CD4-positive, alpha-beta T cell (primary cell): ENCODE measurements around the gene ZNF385B. TPM values are rescaled to one million over a fixed set of nuclear protein-coding genes. Genes with fewer than 3 reads are reported as not detected.

Experiments used
- ATAC-seq: fragments of 200-7000 bp; cut with Tn5 transposase; one replicate; pipeline ENCODE4 v1.10.0; 2022; ENCODE audit warnings: mild to moderate bottlenecking; ENCODE audit not compliant: poor library complexity
- CTCF ChIA-PET: fragments of 350-600 bp; sonication (Branson Sonifier 250); formaldehyde crosslinking; loops from one replicate; lab custom pipeline; 2021; ENCODE audit warnings: antibody characterized with exemption, inconsistent platforms; lab: Charles Lee
- POLR2A ChIA-PET: fragments of 350-600 bp; sonication (Branson Sonifier 250); formaldehyde crosslinking; loops from one replicate; lab custom pipeline; 2021; ENCODE audit warnings: antibody characterized with exemption, inconsistent platforms; lab: Charles Lee
- DNase-seq, 14 experiments: peaks; one replicate each; pipeline ENCODE4 v3.0.0-alpha.2; 2013 to 2020; ENCODE audit warnings: mixed read lengths in 2 of 14
- H3K27ac ChIP-seq, 2 donors: one replicate each; pipeline versions ENCODE4 v1.5.1 to v1.7.0; 2013; ENCODE audit warnings: low read length in 2 of 2, low read depth in 1 of 2, mild to moderate bottlenecking in 1 of 2
- H3K27me3 ChIP-seq, 2 experiments: 1 replicate in 1 of 2; 2 replicates in 1 of 2; pipeline versions ENCODE4 v1.6.1 to v1.7.0; 2013; ENCODE audit warnings: low read length in 2 of 2, control low read depth in 1 of 2, mild to moderate bottlenecking in 1 of 2, moderate library complexity in 1 of 2; ENCODE audit not compliant: insufficient read depth in 2 of 2, control insufficient read depth in 1 of 2
- H3K36me3 ChIP-seq: one replicate; pipeline ENCODE4 v1.6.1; 2013; ENCODE audit warnings: low read length, control low read depth; ENCODE audit not compliant: insufficient read depth
- H3K4me1 ChIP-seq: one replicate; pipeline ENCODE4 v1.6.1; 2013; ENCODE audit warnings: low read length, control low read depth; ENCODE audit not compliant: insufficient read depth
- H3K4me3 ChIP-seq: one replicate; pipeline ENCODE4 v1.5.1; 2013; ENCODE audit warnings: mild to moderate bottlenecking, low read length, moderate library complexity
- H3K9me3 ChIP-seq, 2 experiments: 1 replicate in 1 of 2; 2 replicates in 1 of 2; pipeline versions ENCODE4 v1.6.1 to v1.7.0; 2013; ENCODE audit warnings: low read length in 2 of 2, mild to moderate bottlenecking in 2 of 2, control low read depth in 1 of 2, moderate library complexity in 1 of 2; ENCODE audit not compliant: control insufficient read depth in 1 of 2, insufficient read depth in 1 of 2
- H3K27ac Mint-ChIP-seq: one replicate; pipeline ENCODE4 v1.8.0; 2020; ENCODE audit warnings: mixed read lengths
- H3K27me3 Mint-ChIP-seq: one replicate; pipeline ENCODE4 v1.8.0; 2021; ENCODE audit warnings: mixed read lengths
- H3K36me3 Mint-ChIP-seq: one replicate; pipeline ENCODE4 v1.8.0; 2021; ENCODE audit warnings: low read depth, mixed read lengths
- H3K4me1 Mint-ChIP-seq: one replicate; pipeline ENCODE4 v1.8.0; 2021; ENCODE audit warnings: low read depth, mixed read lengths
- H3K4me3 Mint-ChIP-seq: one replicate; pipeline ENCODE4 v1.8.0; 2020; ENCODE audit warnings: mild to moderate bottlenecking, mixed read lengths
- H3K9me3 Mint-ChIP-seq: one replicate; pipeline ENCODE4 v1.8.0; 2020; ENCODE audit warnings: mixed read lengths
- intact Hi-C, 2 experiments: fragments of 100-400 bp; cut with DNase I in 1 of 2; cut with micrococcal nuclease in 1 of 2; formaldehyde crosslinking; loops; one replicate each; pipeline versions ENCODE4 v1.15.1 to v1.9.0; 2023 to 2025; cut with DNase I, micrococcal nuclease
- total RNA-seq, 174 experiments: library from RNA in 2 of 174; stranded (reverse) in 2 of 174; gene quantifications; one replicate each; pipeline ENCODE4 v1.2.3 and lab custom pipeline; 2021 to 2026
- TF ChIP-seq, protein P1 (sequence below): fragments of 200-600 bp; IDR thresholded peaks from one replicate; pipeline ENCODE4 v1.8.0; 2022; ENCODE audit warnings: antibody characterized with exemption, mild to moderate bottlenecking

ZNF385B gene
- total RNA-seq, 2 experiments from 2014 or later, result not detected

DNA sequence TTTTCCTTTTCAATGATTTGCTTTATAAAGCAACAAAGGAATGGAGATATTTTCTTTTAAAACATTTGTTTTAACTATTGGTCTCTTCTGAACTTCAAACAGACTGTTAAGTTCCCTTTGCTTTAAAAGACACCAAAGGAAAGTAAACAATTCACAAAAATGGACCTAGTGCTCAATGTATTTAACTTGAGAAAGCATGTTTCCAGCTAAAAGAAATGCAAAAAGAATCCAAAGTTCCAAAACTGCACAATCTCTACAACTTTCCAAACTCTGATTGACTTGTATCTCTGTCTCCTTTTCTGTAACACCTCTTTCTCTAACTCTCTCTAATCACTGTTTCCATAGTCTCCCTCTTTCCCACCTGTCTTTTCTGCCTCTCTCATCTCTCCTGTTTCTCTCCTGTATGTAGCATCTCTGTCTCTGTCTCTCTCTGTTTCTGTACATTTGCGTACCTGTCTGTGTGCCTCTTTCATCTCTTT lies 301.1 kb downstream of the ZNF385B start:
- Mint-ChIP-seq H3K4me3 (no peak overlapping the region), H3K36me3 (no peaks in the 10 kb centered on the region), H3K4me1 (no peaks in the 10 kb centered on the region), H3K27me3 (peaks cover 4% of the 10 kb centered on the region), H3K9me3 (no peaks in the 10 kb centered on the region), H3K27ac (no peak overlapping the region)
- no peak overlapping the region for H3K27ac ChIP-seq
- TF ChIP-seq, protein P1, sequence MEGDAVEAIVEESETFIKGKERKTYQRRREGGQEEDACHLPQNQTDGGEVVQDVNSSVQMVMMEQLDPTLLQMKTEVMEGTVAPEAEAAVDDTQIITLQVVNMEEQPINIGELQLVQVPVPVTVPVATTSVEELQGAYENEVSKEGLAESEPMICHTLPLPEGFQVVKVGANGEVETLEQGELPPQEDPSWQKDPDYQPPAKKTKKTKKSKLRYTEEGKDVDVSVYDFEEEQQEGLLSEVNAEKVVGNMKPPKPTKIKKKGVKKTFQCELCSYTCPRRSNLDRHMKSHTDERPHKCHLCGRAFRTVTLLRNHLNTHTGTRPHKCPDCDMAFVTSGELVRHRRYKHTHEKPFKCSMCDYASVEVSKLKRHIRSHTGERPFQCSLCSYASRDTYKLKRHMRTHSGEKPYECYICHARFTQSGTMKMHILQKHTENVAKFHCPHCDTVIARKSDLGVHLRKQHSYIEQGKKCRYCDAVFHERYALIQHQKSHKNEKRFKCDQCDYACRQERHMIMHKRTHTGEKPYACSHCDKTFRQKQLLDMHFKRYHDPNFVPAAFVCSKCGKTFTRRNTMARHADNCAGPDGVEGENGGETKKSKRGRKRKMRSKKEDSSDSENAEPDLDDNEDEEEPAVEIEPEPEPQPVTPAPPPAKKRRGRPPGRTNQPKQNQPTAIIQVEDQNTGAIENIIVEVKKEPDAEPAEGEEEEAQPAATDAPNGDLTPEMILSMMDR, result no peak
- no peak for DNase-seq
- no peaks in the 10 kb centered on the region for H3K9me3 ChIP-seq
- ChIA-PET CTCF (no interaction called here), POLR2A (no interaction called here)
- ATAC-seq, result no peak
- H3K36me3 ChIP-seq, result no peaks in the 10 kb centered on the region
- H3K4me1 ChIP-seq, result no peaks in the 10 kb centered on the region
- intact Hi-C loops, result no loop called here
- no peak overlapping the region for H3K4me3 ChIP-seq
- no peaks in the 10 kb centered on the region for H3K27me3 ChIP-seq

DNA sequence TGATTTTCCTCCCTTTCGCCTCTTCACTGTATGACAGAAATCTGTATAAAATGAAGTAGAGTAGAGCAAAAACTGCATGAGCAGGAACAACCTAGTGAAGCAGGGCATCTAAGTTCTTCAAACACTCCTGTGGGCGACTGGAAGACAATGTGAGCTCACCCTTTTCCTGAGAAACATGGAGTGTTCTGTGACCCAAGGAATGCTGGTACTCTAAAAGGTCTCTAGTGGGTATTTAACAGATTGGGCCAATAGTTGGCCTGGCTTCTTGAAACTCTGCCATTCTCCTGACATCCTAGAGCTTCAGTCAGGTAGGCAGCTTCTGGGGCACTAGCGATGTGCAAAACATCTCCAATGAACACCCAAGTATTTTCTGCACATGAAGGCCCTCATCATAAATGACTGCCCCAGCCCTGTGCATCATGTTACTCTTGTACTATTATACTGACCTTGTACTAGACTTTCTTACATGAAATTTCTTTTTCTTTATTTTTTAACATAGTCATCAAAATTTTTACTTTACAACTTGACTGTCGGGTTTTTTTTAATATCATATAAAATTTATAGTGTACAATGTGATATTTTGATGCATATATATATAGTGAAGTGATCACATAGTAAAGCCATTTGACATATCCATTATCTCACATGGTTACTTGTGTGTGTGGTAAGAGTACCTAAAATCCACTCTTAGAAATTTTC lies 302.2 kb downstream of the ZNF385B start:
- DNase-seq (no peak), ATAC-seq (no peak)
- ChIA-PET POLR2A (no interaction called here), CTCF (no interaction called here)
- Histone ChIP-seq H3K27ac (no peak overlapping the region), H3K27me3 (no peaks in the 10 kb centered on the region), H3K9me3 (no peaks in the 10 kb centered on the region), H3K4me1 (no peaks in the 10 kb centered on the region), H3K4me3 (no peak overlapping the region), H3K36me3 (no peaks in the 10 kb centered on the region)
- Mint-ChIP-seq H3K9me3 (no peaks in the 10 kb centered on the region), H3K36me3 (no peaks in the 10 kb centered on the region), H3K4me1 (no peaks in the 10 kb centered on the region), H3K27me3 (peaks cover 4% of the 10 kb centered on the region), H3K27ac (no peak overlapping the region), H3K4me3 (no peak overlapping the region)
- intact Hi-C loops, result no loop called here
- TF ChIP-seq, protein P1, result no peak

DNA sequence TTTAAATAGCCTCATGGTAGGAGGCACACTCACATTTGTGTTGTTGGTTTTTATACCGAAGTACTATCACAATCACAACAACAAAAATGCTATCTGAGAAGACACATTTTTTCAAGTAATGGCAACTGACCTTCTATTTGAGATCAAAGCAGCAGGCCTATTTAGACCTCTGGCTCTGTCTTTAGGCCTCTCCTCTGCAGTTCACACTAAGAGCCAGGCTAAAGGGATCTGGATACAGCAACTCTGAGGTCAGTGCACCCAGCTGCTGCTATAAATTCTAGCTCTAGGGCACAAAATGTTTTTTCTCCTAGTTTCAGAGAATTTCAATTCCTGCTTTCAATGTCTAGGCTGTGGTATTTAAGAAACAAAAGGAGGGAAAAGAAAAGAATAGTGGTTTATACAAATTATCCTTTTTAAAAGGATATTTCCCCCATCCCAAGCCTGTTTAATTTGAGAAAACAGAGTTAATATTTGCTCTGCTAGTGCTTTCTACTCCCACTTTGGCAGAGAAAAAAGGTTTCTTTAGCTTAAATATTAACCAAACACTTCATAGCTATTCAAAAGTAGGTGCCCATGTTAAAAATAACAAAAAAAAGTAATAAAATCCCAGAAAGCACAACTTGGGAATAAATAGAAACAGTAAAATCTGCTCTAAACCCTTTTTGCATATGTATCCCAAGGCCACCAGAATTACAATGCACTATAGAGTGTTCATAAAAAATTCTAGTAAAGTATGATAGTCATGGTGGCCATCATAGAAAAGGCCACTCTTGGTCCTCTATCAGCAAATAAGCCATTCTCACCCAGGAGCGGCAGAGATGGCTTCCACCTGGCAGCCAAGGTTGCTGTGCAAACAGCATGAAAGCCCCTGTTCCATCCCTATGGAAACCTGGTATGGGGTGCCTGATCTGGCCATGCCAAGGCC lies 303.1 kb downstream of the ZNF385B start:
- ChIA-PET POLR2A (no interaction called here), CTCF (no interaction called here)
- no peaks in the 10 kb centered on the region for H3K4me1 Mint-ChIP-seq
- Histone ChIP-seq H3K9me3 (no peaks in the 10 kb centered on the region), H3K27ac (no peak overlapping the region), H3K4me1 (no peaks in the 10 kb centered on the region), H3K27me3 (no peaks in the 10 kb centered on the region), H3K4me3 (no peak overlapping the region), H3K36me3 (no peaks in the 10 kb centered on the region)
- TF ChIP-seq, protein P1, result no peak
- no peak overlapping the region for H3K4me3 Mint-ChIP-seq
- no peak for DNase-seq
- H3K27ac Mint-ChIP-seq, result no peak overlapping the region
- H3K36me3 Mint-ChIP-seq, result no peaks in the 10 kb centered on the region
- H3K9me3 Mint-ChIP-seq, result no peaks in the 10 kb centered on the region
- peaks cover 4% of the 10 kb centered on the region for H3K27me3 Mint-ChIP-seq
- no peak for ATAC-seq
- intact Hi-C loops, result no loop called here
